Tibial nerve (tissue), 3 donors: ENCODE data around the gene RIMBP3B.
"Not testable (repeated sequence)": the region's sequence is repeated elsewhere in the genome, so short reads cannot be mapped to it uniquely, and the experiment has no call there.

Experiments used
- CTCF ChIP-seq, 5 experiments: fragments of 200-600 bp in 3 of 5; fragments of 450-650 bp in 2 of 5; sonication (generic) in 3 of 5; IDR thresholded peaks; one replicate each; pipeline ENCODE4 v1.5.1; 2016 to 2019; ENCODE audit warnings: antibody characterized with exemption in 5 of 5, mild to moderate bottlenecking in 3 of 5, moderate library complexity in 2 of 5
- POLR2A ChIP-seq, 2 donors: fragments of 450-650 bp; IDR thresholded peaks; one replicate each; pipeline ENCODE4 v1.6.1; 2017; ENCODE audit warnings: antibody characterized with exemption in 2 of 2, mild to moderate bottlenecking in 2 of 2, moderate library complexity in 2 of 2

- TF ChIP-seq CTCF, POLR2A (IDR thresholded peaks at IDR 0.05): not testable (repeated sequence)
Observed at GRCh38 chr22:21364362-21364761, 19.2 kb upstream of the RIMBP3B start.
